HG03469 (cell line): ENCODE measurements around the gene GART.
A peak's percentile ranks its signal among the peaks of the same experiment; 100 is the strongest.
"Not testable (repeated sequence)": the region's sequence is repeated elsewhere in the genome, so short reads cannot be mapped to it uniquely, and the experiment has no call there.

Experiments
- ATAC-seq: cut with Tn5 transposase; IDR thresholded peaks from one replicate; pipeline ENCODE4 v1.9.1; 2021; ENCODE audit warnings: mild to moderate bottlenecking, moderate library complexity, moderate number of reproducible peaks; ENCODE audit not compliant: unreplicated experiment

Gene GART

GRCh38 chr21:33522297-33522952 lies 19.5 kb downstream of the GART start:
- ATAC-seq, result no peak

DNA sequence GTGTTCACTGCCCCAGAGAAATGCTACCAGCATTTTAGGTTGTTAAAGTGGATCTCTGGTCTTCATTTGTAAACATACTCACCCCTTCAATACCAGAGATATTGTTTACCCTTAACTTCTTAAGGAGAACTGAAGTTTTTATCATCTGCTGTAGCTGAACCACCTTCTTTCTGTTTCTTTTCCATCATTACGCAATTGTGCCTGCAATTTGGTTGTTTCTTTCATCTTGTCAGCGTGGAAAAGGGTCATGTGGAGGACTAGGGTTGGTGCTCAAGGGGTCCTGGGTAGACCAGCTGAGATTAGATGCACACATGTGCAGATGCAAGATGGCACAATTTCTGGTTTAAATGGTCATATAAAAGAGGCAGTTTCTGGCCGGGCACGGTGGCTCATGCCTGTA lies 23.0 kb downstream of the GART start:
- no peak for ATAC-seq

GRCh38 chr21:33514229-33514628 lies 27.7 kb downstream of the GART start:
- no peak for ATAC-seq

- no peak for ATAC-seq
Observed at GRCh38 chr21:33512481-33512880, 29.4 kb downstream of the GART start.

- no peak for ATAC-seq
Observed at GRCh38 chr21:33511639-33512038, 30.3 kb downstream of the GART start.

DNA sequence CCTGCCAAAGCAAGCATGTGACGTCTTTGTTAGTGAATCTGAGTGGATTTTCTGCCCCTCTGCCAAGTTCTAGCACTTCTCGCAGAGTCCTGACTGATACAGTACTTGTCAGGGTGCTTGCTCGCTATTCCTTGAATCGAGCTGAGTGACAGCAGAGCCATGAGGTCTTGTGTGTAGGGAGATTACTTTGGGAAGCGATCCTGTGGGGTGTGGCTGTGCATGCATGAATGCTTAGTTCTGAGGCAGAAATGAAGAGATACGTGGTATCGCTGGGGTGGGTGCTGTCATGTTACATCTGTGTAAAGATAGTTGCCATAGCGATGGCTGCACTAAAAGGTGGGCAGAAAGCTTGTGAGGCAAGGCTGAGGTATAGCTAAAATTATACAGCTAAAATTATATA lies 31.1 kb downstream of the GART start:
- ATAC-seq, result no peak

DNA sequence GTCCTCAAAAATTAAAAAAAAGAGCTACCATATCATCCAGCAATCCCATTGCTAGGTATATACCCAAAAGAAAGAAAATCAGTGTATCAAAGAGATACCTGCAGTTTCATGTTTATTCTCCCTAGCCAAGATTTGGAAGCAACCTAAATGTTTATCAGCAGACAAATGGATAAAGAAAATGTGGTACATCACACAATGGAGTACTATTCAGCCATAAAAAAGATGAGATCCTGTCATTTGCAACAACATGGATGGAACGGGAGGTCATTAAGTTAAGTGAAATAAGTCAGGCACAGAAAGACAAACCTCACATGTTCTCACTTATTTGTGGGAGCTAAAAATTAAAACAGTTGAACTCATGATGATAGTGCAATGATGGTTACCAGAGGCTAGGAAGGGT lies 34.9 kb downstream of the GART start:
- ATAC-seq, result not testable (repeated sequence)

- no peak for ATAC-seq
Observed at GRCh38 chr21:33505833-33506232, 36.1 kb downstream of the GART start.

GRCh38 chr21:33496345-33496744 lies 45.6 kb downstream of the GART start:
- ATAC-seq, result no peak

- ATAC-seq, result no peak
Observed at GRCh38 chr21:33495743-33496142, 46.2 kb downstream of the GART start.

- ATAC-seq, result no peak
Observed at GRCh38 chr21:33493756-33494155, 48.2 kb downstream of the GART start.

GRCh38 chr21:33492571-33492970 lies 49.3 kb downstream of the GART start:
- ATAC-seq, result no peak

DNA sequence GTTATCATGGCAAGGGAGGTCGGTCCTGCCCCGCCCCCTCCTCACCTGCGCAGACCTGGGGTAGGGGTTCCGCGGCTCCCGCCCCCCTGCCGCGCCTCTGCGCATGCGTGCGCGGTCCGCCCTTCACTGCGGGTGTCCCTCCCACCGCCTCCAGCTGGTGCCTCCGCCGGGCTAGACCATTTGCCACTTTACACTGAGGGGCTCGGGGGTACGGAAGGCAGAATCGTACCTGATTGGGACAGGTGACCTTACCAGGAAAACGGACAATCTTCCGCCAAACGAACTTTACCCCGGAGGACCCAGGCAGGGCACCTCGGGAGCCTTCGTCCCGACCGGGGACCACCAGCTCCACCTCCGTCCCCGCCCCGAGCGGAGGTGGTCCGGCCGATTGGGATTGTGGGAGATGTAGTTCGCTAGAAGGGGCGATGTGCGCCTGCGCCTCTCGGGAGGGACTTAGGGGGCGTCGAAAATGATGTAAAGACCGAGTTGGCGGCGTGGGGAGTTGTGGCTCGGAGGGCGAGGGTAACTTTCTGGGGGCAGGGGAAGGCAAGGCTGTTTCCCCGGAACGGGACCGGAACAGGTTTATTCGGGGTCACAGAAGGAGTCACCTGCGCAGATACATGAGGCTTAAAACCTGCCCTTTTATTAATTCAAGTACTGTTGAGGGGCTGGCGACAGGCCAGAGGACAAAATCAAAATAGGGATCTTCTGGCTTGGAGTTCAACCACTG lies 50.4 kb downstream of the GART start, which contains the start of gene DNAJC28:
Gene DNAJC28, minus strand, starts transcription at position 344 of the 730 bp plus-strand sequence. CDS start 2,323 bp downstream, outside the sequence.
- ATAC-seq, result peak; percentile 88

- ATAC-seq, result no peak
Observed at GRCh38 chr21:33490991-33491372, 50.9 kb downstream of the GART start.

DNA sequence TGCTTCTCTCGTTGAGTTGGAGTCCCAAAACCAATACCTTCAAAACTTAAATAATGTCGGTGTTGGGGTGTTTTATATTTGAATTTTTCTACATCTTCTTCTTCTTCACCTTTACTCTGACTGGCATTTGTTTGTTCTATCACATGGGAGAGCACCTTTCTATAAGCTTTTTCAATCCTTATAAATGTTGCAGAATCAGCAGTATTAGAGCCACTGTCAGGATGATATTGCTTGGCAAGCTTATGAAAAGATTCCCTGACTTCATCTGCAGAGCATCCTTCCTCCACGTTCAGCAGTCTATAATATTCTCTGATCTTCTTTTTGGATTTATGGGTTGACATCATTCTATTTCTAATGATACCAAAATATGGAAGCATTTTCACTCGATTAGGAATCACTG lies 53.0 kb downstream of the GART start:
- no peak for ATAC-seq

DNA sequence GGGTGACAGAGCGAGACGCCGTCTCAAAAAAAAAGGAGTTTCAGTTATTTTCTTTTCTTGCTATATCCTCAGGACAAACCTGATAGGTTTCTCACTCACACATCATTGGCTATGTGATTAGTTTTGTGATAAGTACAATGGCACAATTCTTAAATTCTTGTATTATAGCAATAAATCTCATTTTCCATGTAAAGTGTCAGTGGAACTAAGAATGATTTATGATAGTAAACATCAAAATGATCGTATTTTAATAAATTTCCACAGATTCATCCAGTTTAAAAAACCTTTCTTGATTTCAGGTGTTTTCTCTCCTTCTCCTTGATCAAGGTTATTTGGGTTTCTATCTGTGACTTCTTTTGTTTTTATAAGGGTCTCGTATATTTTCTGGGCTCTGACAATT lies 53.9 kb downstream of the GART start:
- ATAC-seq, result no peak

DNA sequence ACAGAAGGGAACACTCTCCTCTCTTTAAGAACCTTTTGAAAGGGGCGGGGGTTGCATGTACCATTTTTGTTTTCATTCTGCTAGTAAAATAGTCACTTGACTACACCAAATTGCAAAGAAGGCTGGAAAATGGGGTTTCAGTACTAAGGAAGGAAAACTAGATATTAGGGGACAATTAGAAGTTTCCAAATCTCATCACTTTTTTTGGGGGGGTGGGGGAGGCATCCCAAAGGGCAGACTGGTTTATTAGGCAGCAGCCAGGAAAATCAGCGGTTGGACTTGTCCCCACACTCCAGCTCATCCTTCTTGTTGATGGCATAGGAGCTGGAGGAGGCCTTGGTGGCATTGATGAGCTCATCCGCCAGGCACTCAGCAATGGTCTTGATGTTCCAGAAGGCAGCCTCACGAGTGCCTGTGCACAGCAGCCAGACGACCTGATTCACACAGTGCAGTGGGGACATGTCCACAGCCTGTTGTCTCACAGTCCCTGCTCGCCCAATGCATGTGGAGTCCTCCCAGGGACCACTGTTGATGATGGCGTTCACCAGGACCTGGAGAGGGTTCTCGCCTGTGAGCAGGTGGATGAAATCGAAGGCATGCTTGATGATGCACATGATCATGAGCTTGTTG lies 60.5 kb downstream of the GART start:
- ATAC-seq, result no peak

- no peak for ATAC-seq
Observed at GRCh38 chr21:33480481-33481103, 61.3 kb downstream of the GART start.

DNA sequence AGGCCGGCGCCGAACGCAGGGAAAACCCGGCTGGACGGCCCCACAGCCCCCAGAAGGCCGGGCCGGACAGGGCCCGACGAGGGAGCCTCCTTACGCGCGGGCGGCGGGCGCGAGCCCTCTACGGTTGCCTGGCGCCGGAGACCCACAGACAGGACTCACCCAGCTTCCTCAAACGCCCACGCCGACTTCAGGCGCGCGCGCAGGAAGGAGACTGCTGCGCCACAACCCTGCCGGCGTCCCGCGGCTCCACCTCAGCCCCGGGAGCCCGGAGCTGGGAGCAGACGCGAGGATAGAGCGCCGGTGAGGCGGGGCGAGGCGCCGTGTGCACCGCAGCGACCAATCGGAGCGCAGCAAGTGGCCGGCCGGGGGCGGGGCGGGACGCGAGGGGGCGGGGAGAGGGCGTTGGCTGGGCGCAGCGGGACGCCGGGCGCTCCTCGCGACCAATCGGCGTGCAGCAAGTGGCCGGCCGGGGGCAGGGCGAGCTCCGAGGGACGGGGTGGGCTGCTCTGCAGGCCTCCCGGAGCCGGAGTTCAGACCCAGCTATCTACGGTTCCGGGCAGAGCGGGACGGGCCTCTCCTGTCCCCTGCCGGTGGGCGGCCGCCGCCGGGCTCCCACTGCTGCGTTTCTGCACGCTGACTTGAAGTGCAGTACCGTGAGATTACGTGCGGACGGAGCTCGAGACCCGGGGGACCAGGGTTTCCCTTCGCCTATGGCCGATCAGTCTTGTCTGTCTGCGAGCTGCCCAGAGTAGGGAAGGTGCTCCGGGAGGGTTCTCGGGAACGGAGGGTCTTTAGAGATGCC lies 62.0 kb downstream of the GART start, which contains the start of gene TMEM50B:
Gene TMEM50B, minus strand, starts transcription at position 296 of the 802 bp plus-strand sequence. CDS start 11,089 bp downstream, outside the sequence.
- peak; percentile 85 for ATAC-seq

GRCh38 chr21:33478935-33479678 lies 62.8 kb downstream of the GART start:
- ATAC-seq, result no peak
